GM12878 (cell line): ENCODE measurements around the gene SORL1. TPM values are rescaled to one million over a fixed set of nuclear protein-coding genes. Genes with fewer than 3 reads are reported as not detected.

Source experiments
- ATAC-seq: fragments of 200-7000 bp; cut with Tn5 transposase; 3 replicates; pipeline ENCODE4 v1.9.1; 2020; ENCODE audit warnings: mild to moderate bottlenecking, moderate library complexity
- BruUV-seq: library from RNA; stranded (reverse); fragments of 400-500 nt; replicated peaks from 2 replicates; lab custom pipeline; 2021; lab: Mats Ljungman, UMichigan
- CTCF ChIA-PET: fragments of 300-600 bp; sonication (Branson Sonifier 250); formaldehyde crosslinking; extraction: SDS; loops from one replicate; lab custom pipeline; 2021; ENCODE audit warnings: inconsistent platforms; lab: Yijun Ruan, JAX
- POLR2A ChIA-PET: fragments of 350-600 bp; formaldehyde crosslinking; extraction: SDS; loops from one replicate; lab custom pipeline; 2021; ENCODE audit warnings: inconsistent platforms; lab: Charles Lee
- RAD21 ChIA-PET: fragments of 300-600 bp; sonication (Branson Sonifier 250); formaldehyde crosslinking; loops from one replicate; lab custom pipeline; 2023; ENCODE audit warnings: antibody characterized with exemption; ENCODE audit not compliant: unreplicated experiment; lab: Charles Lee
- SMC1A ChIA-PET: fragments of 300-600 bp; sonication (Branson Sonifier 250); formaldehyde crosslinking; loops from one replicate; lab custom pipeline; 2023; ENCODE audit not compliant: unreplicated experiment, uncharacterized antibody; lab: Charles Lee
- DNase-seq: peaks from one replicate; pipeline ENCODE4 v3.0.0-alpha.2; 2011; ENCODE audit warnings: low read depth, low spot score
- FAIRE-seq: peaks from 3 replicates; lab custom pipeline; 2011; peaks lifted over from hg19 to GRCh38; lab: Jason Lieb, UNC
- H2AFZ ChIP-seq: 2 replicates; pipeline ENCODE4 v1.6.0; 2011; ENCODE audit warnings: low read depth, low read length, control low read depth; ENCODE audit not compliant: control insufficient read depth
- H3K27ac ChIP-seq: 2 replicates; pipeline ENCODE4 v1.5.1; 2011; ENCODE audit warnings: control low read depth; ENCODE audit not compliant: control insufficient read depth, insufficient read depth
- H3K27me3 ChIP-seq, 2 experiments: replicated peaks in 1 of 2; 2 replicates each; pipeline versions ENCODE4 v1.6.0 to v1.6.1; 2011; ENCODE audit warnings: low read length in 1 of 2; ENCODE audit not compliant: control insufficient read depth in 2 of 2, insufficient read depth in 2 of 2
- H3K36me3 ChIP-seq, 2 experiments: 2 replicates each; pipeline ENCODE4 v1.5.1; 2011; ENCODE audit warnings: low read length in 1 of 2; ENCODE audit not compliant: control insufficient read depth in 2 of 2, insufficient read depth in 2 of 2
- H3K4me1 ChIP-seq: 2 replicates; pipeline ENCODE4 v1.6.1; 2011; ENCODE audit warnings: mild to moderate bottlenecking, low read length, moderate library complexity, mixed read lengths; ENCODE audit not compliant: control insufficient read depth, insufficient read depth
- H3K4me2 ChIP-seq: 2 replicates; pipeline ENCODE4 v1.6.0; 2011; ENCODE audit warnings: control low read depth; ENCODE audit not compliant: control insufficient read depth, insufficient read depth
- H3K4me3 ChIP-seq: fragments of 200-600 bp; sonication (generic); 2 replicates; pipeline ENCODE4 v1.5.1; 2016
- H3K79me2 ChIP-seq: 2 replicates; pipeline ENCODE4 v1.6.0; 2011; ENCODE audit warnings: low read length; ENCODE audit not compliant: control insufficient read depth, insufficient read depth
- H3K9ac ChIP-seq: 2 replicates; pipeline ENCODE4 v1.8.0; 2011; ENCODE audit warnings: low read length, control low read depth, mixed read lengths; ENCODE audit not compliant: control insufficient read depth, insufficient read depth
- H3K9me3 ChIP-seq: replicated peaks from 3 replicates; pipeline ENCODE4 v1.5.1; 2011; ENCODE audit warnings: mild to moderate bottlenecking, low read length; ENCODE audit not compliant: control insufficient read depth, insufficient read depth
- H4K20me1 ChIP-seq: 2 replicates; pipeline ENCODE4 v1.6.0; 2011; ENCODE audit not compliant: control insufficient read depth, insufficient read depth
- CEBPB ChIP-seq, 2 experiments: fragments of 150-350 bp in 1 of 2; IDR thresholded peaks; 2 replicates each; pipeline ENCODE4 v1.6.1; 2012 to 2014; ENCODE audit warnings: low read depth in 2 of 2, low read length in 2 of 2, borderline replicate concordance in 1 of 2, inconsistent platforms in 1 of 2
- CHD1 ChIP-seq: IDR thresholded peaks from 2 replicates; pipeline ENCODE4 v1.6.1; 2012; ENCODE audit warnings: low read depth, low read length, improper control_type of control experiment
- FOXK2 ChIP-seq: fragments of 450-650 bp; IDR thresholded peaks from 2 replicates; pipeline ENCODE4 v1.6.1; 2017; ENCODE audit warnings: mild to moderate bottlenecking, moderate library complexity
- HDAC2 ChIP-seq: fragments of 200-600 bp; sonication (generic); IDR thresholded peaks from 2 replicates; pipeline ENCODE4 v1.6.1; 2017
- HDAC6 ChIP-seq: fragments of 200-600 bp; sonication (generic); IDR thresholded peaks from one replicate; pipeline ENCODE4 v1.8.0; 2017; ENCODE audit warnings: antibody characterized with exemption; ENCODE audit not compliant: unreplicated experiment
- NFIC ChIP-seq: IDR thresholded peaks from 2 replicates; pipeline ENCODE4 v1.6.1; 2012; ENCODE audit warnings: low read depth, mild to moderate bottlenecking, inconsistent platforms, low read length, moderate library complexity
- PAX5 ChIP-seq: IDR thresholded peaks from 2 replicates; pipeline ENCODE4 v1.6.1; 2011; ENCODE audit warnings: low read depth, low read length, borderline replicate concordance
- POLR2A ChIP-seq: IDR thresholded peaks from 2 replicates; pipeline ENCODE4 v1.6.1; 2011; ENCODE audit warnings: low read depth, mild to moderate bottlenecking, low read length
- WGBS: methylation state at CpG from one replicate; pipeline ENCODE4 v1.1.6; 2016; ENCODE audit warnings: low lambda C conversion rate; ENCODE audit not compliant: insufficient replicate concordance, insufficient coverage; ENCODE audit errors: missing lambda C conversion rate; 5-methylcytosine and 5-hydroxymethylcytosine counted together
- in situ Hi-C: fragments of 300-500 bp; cut with MboI; formaldehyde crosslinking; loops from 9 replicates; pipeline ENCODE4 v1.14.3; 2018; ENCODE audit warnings: mixed read lengths
- intact Hi-C: fragments of 100-400 bp; cut with micrococcal nuclease; formaldehyde crosslinking; loops from one replicate; pipeline ENCODE4 v1.14.2; 2022; ENCODE audit not compliant: unreplicated experiment
- polyA plus RNA-seq, 11 experiments: library from polyadenylated mRNA; depleted of rRNA in 4 of 11; unstranded in 6 of 11; stranded (reverse) in 5 of 11; fragments of >200 nt; fragmentation: Nextera tagmentation in 4 of 11; fragmentation: Illumina TruSeq in 1 of 11; extraction: Ambion mirVana in 4 of 11; extraction: Trizol in 1 of 11; gene quantifications; 1 replicate in 1 of 11; 2 replicates in 10 of 11; pipeline versions ENCODE4 v1.2.1 to v1.2.3, GENCODE V29; 2011 to 2016; ENCODE audit warnings: inconsistent platforms in 2 of 11, missing spikeins in 2 of 11, low read depth in 1 of 11
- total RNA-seq, 4 experiments: library from RNA; depleted of rRNA in 3 of 4; stranded (reverse); fragments of >200 nt in 3 of 4; fragmentation: Illumina TruSeq in 1 of 4; extraction: Trizol in 1 of 4; gene quantifications; 2 replicates each; pipeline versions ENCODE4 v1.2.1 to v1.2.3, GENCODE V29; 2013 to 2021
- TF ChIP-seq, protein P1 (sequence below): fragments of 450-650 bp; IDR thresholded peaks from 2 replicates; pipeline ENCODE4 v1.6.1; 2017; ENCODE audit warnings: mild to moderate bottlenecking, moderate library complexity
- TF ChIP-seq, protein P2 (sequence below): fragments of 450-650 bp; IDR thresholded peaks from 2 replicates; pipeline ENCODE4 v1.6.1; 2016; ENCODE audit warnings: mild to moderate bottlenecking, moderate library complexity, borderline replicate concordance
- TF ChIP-seq, protein P3 (sequence below): fragments of 150-350 bp; IDR thresholded peaks from 2 replicates; pipeline ENCODE4 v1.6.1; 2016; ENCODE audit warnings: low read depth, low read length

Gene SORL1
- total and polyA plus RNA-seq, 10 of the 15 experiments (the other 5 are each of a cell fraction or from before 2014, with no cell fraction given) = 20.2 to 107 (median 59.9) TPM

DNA sequence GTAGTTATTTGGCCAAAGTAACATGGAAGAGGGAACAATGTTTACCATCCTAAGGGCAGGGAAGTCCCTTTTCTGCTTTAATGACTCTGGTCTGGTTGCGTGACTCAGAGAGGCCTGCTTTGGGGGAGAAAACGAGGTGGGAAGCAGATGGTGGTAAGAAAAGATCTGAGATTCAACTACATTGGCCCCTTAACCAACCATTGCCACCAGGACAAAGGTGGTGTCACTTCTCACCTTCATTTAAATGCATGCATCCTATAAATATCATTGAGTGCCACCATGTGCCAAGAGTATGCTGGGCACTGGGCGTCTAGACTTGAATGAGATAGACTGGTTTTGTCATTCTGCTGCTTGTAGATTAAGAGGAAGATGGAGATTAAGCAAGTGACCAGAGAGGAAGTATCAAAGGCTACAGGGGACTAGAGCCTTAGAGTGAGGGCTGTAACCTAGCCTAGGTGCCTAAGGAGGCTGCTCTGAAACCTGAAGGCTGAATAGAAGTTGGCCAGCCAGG is 3.6 kb upstream of the SORL1 start:
- no peaks in the 10 kb centered on the region for H3K9me3 ChIP-seq
- peaks cover 48% of the 10 kb centered on the region for H3K79me2 ChIP-seq
- peak overlapping the region; percentile 20 for H2AFZ ChIP-seq
- H3K27ac ChIP-seq = peak overlapping the region; percentile 76
- intact Hi-C loops (no loop called here), in situ Hi-C loops (no loop called here)
- H3K4me2 ChIP-seq = peak overlapping the region; percentile 77
- ChIA-PET CTCF (interaction anchor here (0.6 to 6.6 kb wide), 9 partner anchors 8 to 143 kb away, joined by 3 to 50 read pairs (median 6); no protein-coding TSS in a partner anchor), RAD21 (interaction anchor here (0.9 to 12.7 kb wide), 15 partner anchors 15 to 142 kb away, joined by 3 to 232 read pairs (median 15); no protein-coding TSS in a partner anchor), POLR2A (interaction anchor here (1.1 to 4.9 kb wide), 5 partner anchors 16 to 121 kb away, joined by 3 to 86 read pairs (median 5); no protein-coding TSS in a partner anchor), SMC1A (interaction anchor here (1.4 to 14.0 kb wide), 11 partner anchors 13 to 143 kb away, joined by 3 to 266 read pairs (median 34); no protein-coding TSS in a partner anchor)
- FAIRE-seq = no peak
- H3K36me3 ChIP-seq = no peaks in the 10 kb centered on the region
- H3K9ac ChIP-seq = peak overlapping the region; percentile 56
- WGBS = 0% methylated on average over 3 of the region's 3 CpGs
- peak; percentile 3 for ATAC-seq
- no peaks in the 10 kb centered on the region for H4K20me1 ChIP-seq
- DNase-seq = no peak
- H3K4me3 ChIP-seq = no peak overlapping the region
- H3K27me3 ChIP-seq = no peaks in the 10 kb centered on the region
- peaks cover 59% of the 10 kb centered on the region for H3K4me1 ChIP-seq
- BruUV-seq = no TSS peak
- TF ChIP-seq CEBPB (IDR thresholded peaks at IDR 0.05; ENCODE audit: borderline replicate concordance in 1 of 2, low read depth in 2 of 2, low read length in 2 of 2) (no peak), HDAC2 (no peak), NFIC (no peak), CHD1 (no peak), HDAC6 (no peak), PAX5 (peak; percentile 60; the same call in 1 of the 2 replicates), FOXK2 (no peak), POLR2A (no peak)
- TF ChIP-seq, protein P1, sequence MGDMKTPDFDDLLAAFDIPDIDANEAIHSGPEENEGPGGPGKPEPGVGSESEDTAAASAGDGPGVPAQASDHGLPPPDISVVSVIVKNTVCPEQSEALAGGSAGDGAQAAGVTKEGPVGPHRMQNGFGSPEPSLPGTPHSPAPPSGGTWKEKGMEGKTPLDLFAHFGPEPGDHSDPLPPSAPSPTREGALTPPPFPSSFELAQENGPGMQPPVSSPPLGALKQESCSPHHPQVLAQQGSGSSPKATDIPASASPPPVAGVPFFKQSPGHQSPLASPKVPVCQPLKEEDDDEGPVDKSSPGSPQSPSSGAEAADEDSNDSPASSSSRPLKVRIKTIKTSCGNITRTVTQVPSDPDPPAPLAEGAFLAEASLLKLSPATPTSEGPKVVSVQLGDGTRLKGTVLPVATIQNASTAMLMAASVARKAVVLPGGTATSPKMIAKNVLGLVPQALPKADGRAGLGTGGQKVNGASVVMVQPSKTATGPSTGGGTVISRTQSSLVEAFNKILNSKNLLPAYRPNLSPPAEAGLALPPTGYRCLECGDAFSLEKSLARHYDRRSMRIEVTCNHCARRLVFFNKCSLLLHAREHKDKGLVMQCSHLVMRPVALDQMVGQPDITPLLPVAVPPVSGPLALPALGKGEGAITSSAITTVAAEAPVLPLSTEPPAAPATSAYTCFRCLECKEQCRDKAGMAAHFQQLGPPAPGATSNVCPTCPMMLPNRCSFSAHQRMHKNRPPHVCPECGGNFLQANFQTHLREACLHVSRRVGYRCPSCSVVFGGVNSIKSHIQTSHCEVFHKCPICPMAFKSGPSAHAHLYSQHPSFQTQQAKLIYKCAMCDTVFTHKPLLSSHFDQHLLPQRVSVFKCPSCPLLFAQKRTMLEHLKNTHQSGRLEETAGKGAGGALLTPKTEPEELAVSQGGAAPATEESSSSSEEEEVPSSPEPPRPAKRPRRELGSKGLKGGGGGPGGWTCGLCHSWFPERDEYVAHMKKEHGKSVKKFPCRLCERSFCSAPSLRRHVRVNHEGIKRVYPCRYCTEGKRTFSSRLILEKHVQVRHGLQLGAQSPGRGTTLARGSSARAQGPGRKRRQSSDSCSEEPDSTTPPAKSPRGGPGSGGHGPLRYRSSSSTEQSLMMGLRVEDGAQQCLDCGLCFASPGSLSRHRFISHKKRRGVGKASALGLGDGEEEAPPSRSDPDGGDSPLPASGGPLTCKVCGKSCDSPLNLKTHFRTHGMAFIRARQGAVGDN = peak; percentile 93
- TF ChIP-seq, protein P2, sequence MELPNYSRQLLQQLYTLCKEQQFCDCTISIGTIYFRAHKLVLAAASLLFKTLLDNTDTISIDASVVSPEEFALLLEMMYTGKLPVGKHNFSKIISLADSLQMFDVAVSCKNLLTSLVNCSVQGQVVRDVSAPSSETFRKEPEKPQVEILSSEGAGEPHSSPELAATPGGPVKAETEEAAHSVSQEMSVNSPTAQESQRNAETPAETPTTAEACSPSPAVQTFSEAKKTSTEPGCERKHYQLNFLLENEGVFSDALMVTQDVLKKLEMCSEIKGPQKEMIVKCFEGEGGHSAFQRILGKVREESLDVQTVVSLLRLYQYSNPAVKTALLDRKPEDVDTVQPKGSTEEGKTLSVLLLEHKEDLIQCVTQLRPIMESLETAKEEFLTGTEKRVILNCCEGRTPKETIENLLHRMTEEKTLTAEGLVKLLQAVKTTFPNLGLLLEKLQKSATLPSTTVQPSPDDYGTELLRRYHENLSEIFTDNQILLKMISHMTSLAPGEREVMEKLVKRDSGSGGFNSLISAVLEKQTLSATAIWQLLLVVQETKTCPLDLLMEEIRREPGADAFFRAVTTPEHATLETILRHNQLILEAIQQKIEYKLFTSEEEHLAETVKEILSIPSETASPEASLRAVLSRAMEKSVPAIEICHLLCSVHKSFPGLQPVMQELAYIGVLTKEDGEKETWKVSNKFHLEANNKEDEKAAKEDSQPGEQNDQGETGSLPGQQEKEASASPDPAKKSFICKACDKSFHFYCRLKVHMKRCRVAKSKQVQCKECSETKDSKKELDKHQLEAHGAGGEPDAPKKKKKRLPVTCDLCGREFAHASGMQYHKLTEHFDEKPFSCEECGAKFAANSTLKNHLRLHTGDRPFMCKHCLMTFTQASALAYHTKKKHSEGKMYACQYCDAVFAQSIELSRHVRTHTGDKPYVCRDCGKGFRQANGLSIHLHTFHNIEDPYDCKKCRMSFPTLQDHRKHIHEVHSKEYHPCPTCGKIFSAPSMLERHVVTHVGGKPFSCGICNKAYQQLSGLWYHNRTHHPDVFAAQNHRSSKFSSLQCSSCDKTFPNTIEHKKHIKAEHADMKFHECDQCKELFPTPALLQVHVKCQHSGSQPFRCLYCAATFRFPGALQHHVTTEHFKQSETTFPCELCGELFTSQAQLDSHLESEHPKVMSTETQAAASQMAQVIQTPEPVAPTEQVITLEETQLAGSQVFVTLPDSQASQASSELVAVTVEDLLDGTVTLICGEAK = no peak
- TF ChIP-seq, protein P3, sequence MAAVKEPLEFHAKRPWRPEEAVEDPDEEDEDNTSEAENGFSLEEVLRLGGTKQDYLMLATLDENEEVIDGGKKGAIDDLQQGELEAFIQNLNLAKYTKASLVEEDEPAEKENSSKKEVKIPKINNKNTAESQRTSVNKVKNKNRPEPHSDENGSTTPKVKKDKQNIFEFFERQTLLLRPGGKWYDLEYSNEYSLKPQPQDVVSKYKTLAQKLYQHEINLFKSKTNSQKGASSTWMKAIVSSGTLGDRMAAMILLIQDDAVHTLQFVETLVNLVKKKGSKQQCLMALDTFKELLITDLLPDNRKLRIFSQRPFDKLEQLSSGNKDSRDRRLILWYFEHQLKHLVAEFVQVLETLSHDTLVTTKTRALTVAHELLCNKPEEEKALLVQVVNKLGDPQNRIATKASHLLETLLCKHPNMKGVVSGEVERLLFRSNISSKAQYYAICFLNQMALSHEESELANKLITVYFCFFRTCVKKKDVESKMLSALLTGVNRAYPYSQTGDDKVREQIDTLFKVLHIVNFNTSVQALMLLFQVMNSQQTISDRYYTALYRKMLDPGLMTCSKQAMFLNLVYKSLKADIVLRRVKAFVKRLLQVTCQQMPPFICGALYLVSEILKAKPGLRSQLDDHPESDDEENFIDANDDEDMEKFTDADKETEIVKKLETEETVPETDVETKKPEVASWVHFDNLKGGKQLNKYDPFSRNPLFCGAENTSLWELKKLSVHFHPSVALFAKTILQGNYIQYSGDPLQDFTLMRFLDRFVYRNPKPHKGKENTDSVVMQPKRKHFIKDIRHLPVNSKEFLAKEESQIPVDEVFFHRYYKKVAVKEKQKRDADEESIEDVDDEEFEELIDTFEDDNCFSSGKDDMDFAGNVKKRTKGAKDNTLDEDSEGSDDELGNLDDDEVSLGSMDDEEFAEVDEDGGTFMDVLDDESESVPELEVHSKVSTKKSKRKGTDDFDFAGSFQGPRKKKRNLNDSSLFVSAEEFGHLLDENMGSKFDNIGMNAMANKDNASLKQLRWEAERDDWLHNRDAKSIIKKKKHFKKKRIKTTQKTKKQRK = no peak
